DOHH2 (cell line): ENCODE results near the gene CCR2.

Experiments used
- EZH2phosphoT487 ChIP-seq: fragments of 200-600 bp; sonication (generic); IDR thresholded peaks from 2 replicates; pipeline ENCODE4 v1.6.1; 2017; ENCODE audit warnings: borderline replicate concordance, mild to moderate bottlenecking, antibody characterized with exemption, low read length, moderate library complexity, mixed read lengths
- TF ChIP-seq, protein P1 (sequence below): fragments of 200-600 bp; sonication (generic); IDR thresholded peaks from one replicate; pipeline ENCODE4 v1.5.1; 2014; ENCODE audit warnings: antibody characterized with exemption, mild to moderate bottlenecking, low read depth, low read length; ENCODE audit not compliant: poor library complexity, severe bottlenecking

DNA sequence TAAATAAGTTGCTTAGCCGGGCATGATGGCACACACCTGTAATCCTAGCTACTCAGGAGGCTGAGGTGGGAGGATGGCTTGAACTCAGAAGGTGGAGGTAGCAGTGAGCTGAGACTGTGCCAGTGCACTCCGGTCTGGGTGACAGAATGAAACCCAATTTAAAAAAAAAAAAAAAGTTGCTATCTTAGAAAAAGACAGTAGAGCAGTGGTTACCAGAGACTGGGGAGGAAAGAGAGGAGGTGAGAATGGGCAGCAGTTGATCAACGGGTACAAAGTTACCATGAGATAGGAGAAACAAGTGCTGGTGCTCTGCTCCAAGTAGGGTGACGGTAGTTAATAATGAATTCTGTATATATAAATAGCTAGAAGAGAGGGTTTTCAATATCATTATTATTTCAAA, 821 bp upstream of the CCR2 start:
- TF ChIP-seq, protein P1, sequence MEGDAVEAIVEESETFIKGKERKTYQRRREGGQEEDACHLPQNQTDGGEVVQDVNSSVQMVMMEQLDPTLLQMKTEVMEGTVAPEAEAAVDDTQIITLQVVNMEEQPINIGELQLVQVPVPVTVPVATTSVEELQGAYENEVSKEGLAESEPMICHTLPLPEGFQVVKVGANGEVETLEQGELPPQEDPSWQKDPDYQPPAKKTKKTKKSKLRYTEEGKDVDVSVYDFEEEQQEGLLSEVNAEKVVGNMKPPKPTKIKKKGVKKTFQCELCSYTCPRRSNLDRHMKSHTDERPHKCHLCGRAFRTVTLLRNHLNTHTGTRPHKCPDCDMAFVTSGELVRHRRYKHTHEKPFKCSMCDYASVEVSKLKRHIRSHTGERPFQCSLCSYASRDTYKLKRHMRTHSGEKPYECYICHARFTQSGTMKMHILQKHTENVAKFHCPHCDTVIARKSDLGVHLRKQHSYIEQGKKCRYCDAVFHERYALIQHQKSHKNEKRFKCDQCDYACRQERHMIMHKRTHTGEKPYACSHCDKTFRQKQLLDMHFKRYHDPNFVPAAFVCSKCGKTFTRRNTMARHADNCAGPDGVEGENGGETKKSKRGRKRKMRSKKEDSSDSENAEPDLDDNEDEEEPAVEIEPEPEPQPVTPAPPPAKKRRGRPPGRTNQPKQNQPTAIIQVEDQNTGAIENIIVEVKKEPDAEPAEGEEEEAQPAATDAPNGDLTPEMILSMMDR: no peak
- no peak for TF ChIP-seq EZH2phosphoT487
